CD4-positive, CD25-positive, alpha-beta regulatory T cell (primary cell): ENCODE measurements around the gene KSR1. TPM values are rescaled to one million over a fixed set of nuclear protein-coding genes. Genes with fewer than 3 reads are reported as not detected.
"Not testable (repeated sequence)": the region's sequence is repeated elsewhere in the genome, so short reads cannot be mapped to it uniquely, and the experiment has no call there.

Source experiments
- ATAC-seq, 2 donors: fragments of 150-1000 bp; cut with Tn5 transposase; one replicate each; pipeline ENCODE4 v1.10.0; 2021; ENCODE audit warnings: low read depth in 2 of 2, moderate number of reproducible peaks in 2 of 2, moderate library complexity in 1 of 2
- DNase-seq, 3 donors: peaks; one replicate each; pipeline versions ENCODE4 v3.0.0 to v3.0.0-alpha.2; 2012 to 2022; ENCODE audit warnings: mixed read lengths in 1 of 3
- H3K27ac ChIP-seq: one replicate; pipeline ENCODE4 v1.7.0; 2013; ENCODE audit warnings: mild to moderate bottlenecking, low read length; ENCODE audit not compliant: insufficient read depth, poor library complexity, severe bottlenecking
- H3K27me3 ChIP-seq: one replicate; pipeline ENCODE4 v1.7.0; 2013; ENCODE audit warnings: low read length; ENCODE audit not compliant: control insufficient read depth, insufficient read depth
- H3K36me3 ChIP-seq: one replicate; pipeline ENCODE4 v1.7.0; 2013; ENCODE audit warnings: mild to moderate bottlenecking, low read length, moderate library complexity; ENCODE audit not compliant: control insufficient read depth, insufficient read depth
- H3K4me1 ChIP-seq: 2 replicates; pipeline ENCODE4 v1.7.0; 2013; ENCODE audit warnings: mild to moderate bottlenecking, low read length; ENCODE audit not compliant: insufficient read depth, control insufficient read depth, poor library complexity, severe bottlenecking
- H3K4me3 ChIP-seq: one replicate; pipeline ENCODE4 v1.7.0; 2013; ENCODE audit warnings: low read depth, mild to moderate bottlenecking, low read length, moderate library complexity
- H3K9me3 ChIP-seq, 2 experiments: 1 replicate in 1 of 2; 2 replicates in 1 of 2; pipeline ENCODE4 v1.7.0; 2013; ENCODE audit warnings: low read length in 2 of 2, mild to moderate bottlenecking in 1 of 2, moderate library complexity in 1 of 2; ENCODE audit not compliant: control insufficient read depth in 2 of 2
- H3K27ac Mint-ChIP-seq, 3 donors: one replicate each; pipeline ENCODE4 v1.8.0; 2020 to 2022; ENCODE audit warnings: mild to moderate bottlenecking in 3 of 3, mixed read lengths in 3 of 3, moderate library complexity in 2 of 3
- H3K27me3 Mint-ChIP-seq: one replicate; pipeline ENCODE4 v1.8.0; 2022; ENCODE audit warnings: mild to moderate bottlenecking, mixed read lengths
- H3K36me3 Mint-ChIP-seq: one replicate; pipeline ENCODE4 v1.8.0; 2020; ENCODE audit warnings: mixed read lengths
- H3K4me1 Mint-ChIP-seq, 4 donors: one replicate each; pipeline ENCODE4 v1.8.0; 2020 to 2022; ENCODE audit warnings: mixed read lengths in 4 of 4, mild to moderate bottlenecking in 1 of 4
- H3K4me3 Mint-ChIP-seq, 4 donors: one replicate each; pipeline ENCODE4 v1.8.0; 2020 to 2022; ENCODE audit warnings: mild to moderate bottlenecking in 4 of 4, mixed read lengths in 4 of 4, moderate library complexity in 3 of 4
- H3K9me3 Mint-ChIP-seq, 7 donors: one replicate each; pipeline ENCODE4 v1.8.0; 2020 to 2022; ENCODE audit warnings: mixed read lengths in 7 of 7, mild to moderate bottlenecking in 3 of 7, moderate library complexity in 2 of 7
- polyA plus RNA-seq, 4 donors: library from polyadenylated mRNA; unstranded; fragments of 300-500 nt; fragmentation: Illumina TruSeq; gene quantifications; one replicate each; pipeline ENCODE4 v1.2.3, GENCODE V29; 2021
- total RNA-seq: library from RNA; stranded (reverse); gene quantifications from one replicate; pipeline ENCODE4 v1.2.3, GENCODE V29; 2022

The KSR1 gene
- total and polyA plus RNA-seq, 5 donors from 2014 or later: 1.2 to 69.5 (median 1.7) TPM

GRCh38 chr17:27667656-27668487 lies 211.6 kb downstream of the KSR1 start:
- no peaks in the 10 kb centered on the region for H3K36me3 Mint-ChIP-seq
- DNase-seq (no peak), ATAC-seq (no peak)
- H3K4me3 Mint-ChIP-seq: no peak overlapping the region
- no peaks in the 10 kb centered on the region for H3K27me3 Mint-ChIP-seq
- no peaks in the 10 kb centered on the region for H3K9me3 Mint-ChIP-seq
- H3K9me3 ChIP-seq: no peaks in the 10 kb centered on the region
- H3K27ac Mint-ChIP-seq: no peak overlapping the region
- H3K4me3 ChIP-seq: no peak overlapping the region
- H3K27ac ChIP-seq: no peak overlapping the region
- no peaks in the 10 kb centered on the region for H3K4me1 ChIP-seq
- no peaks in the 10 kb centered on the region for H3K4me1 Mint-ChIP-seq
- H3K36me3 ChIP-seq: no peaks in the 10 kb centered on the region
- H3K27me3 ChIP-seq: no peaks in the 10 kb centered on the region

GRCh38 chr17:27668488-27668823 lies 212.2 kb downstream of the KSR1 start:
- H3K36me3 ChIP-seq: no peaks in the 10 kb centered on the region
- H3K27me3 Mint-ChIP-seq: no peaks in the 10 kb centered on the region
- H3K27me3 ChIP-seq: no peaks in the 10 kb centered on the region
- no peaks in the 10 kb centered on the region for H3K4me1 ChIP-seq
- no peak overlapping the region for H3K4me3 Mint-ChIP-seq
- no peaks in the 10 kb centered on the region for H3K9me3 ChIP-seq
- H3K4me3 ChIP-seq: no peak overlapping the region
- H3K27ac ChIP-seq: no peak overlapping the region
- no peak for ATAC-seq
- no peak for DNase-seq
- H3K27ac Mint-ChIP-seq: no peak overlapping the region
- H3K4me1 Mint-ChIP-seq: no peaks in the 10 kb centered on the region
- H3K9me3 Mint-ChIP-seq: no peaks in the 10 kb centered on the region
- H3K36me3 Mint-ChIP-seq: no peaks in the 10 kb centered on the region

- Histone ChIP-seq H3K4me3 (no peak overlapping the region), H3K9me3 (no peaks in the 10 kb centered on the region), H3K27ac (no peak overlapping the region), H3K27me3 (no peaks in the 10 kb centered on the region), H3K4me1 (no peaks in the 10 kb centered on the region), H3K36me3 (no peaks in the 10 kb centered on the region)
- DNase-seq: no peak
- H3K27ac Mint-ChIP-seq: no peak overlapping the region
- no peak for ATAC-seq
- no peaks in the 10 kb centered on the region for H3K4me1 Mint-ChIP-seq
- H3K9me3 Mint-ChIP-seq: no peaks in the 10 kb centered on the region
- H3K36me3 Mint-ChIP-seq: no peaks in the 10 kb centered on the region
- no peaks in the 10 kb centered on the region for H3K27me3 Mint-ChIP-seq
- H3K4me3 Mint-ChIP-seq: no peak overlapping the region
Observed at GRCh38 chr17:27669136-27669535, 212.9 kb downstream of the KSR1 start.

- no peaks in the 10 kb centered on the region for H3K27me3 Mint-ChIP-seq
- no peak overlapping the region for H3K27ac Mint-ChIP-seq
- Histone ChIP-seq H3K9me3 (no peaks in the 10 kb centered on the region), H3K4me3 (no peak overlapping the region), H3K4me1 (no peaks in the 10 kb centered on the region), H3K27me3 (no peaks in the 10 kb centered on the region), H3K36me3 (no peaks in the 10 kb centered on the region), H3K27ac (no peak overlapping the region)
- H3K4me3 Mint-ChIP-seq: no peak overlapping the region
- DNase-seq (no peak), ATAC-seq (no peak)
- H3K36me3 Mint-ChIP-seq: no peaks in the 10 kb centered on the region
- H3K9me3 Mint-ChIP-seq: no peaks in the 10 kb centered on the region
- no peaks in the 10 kb centered on the region for H3K4me1 Mint-ChIP-seq
Observed at GRCh38 chr17:27669850-27670249, 213.6 kb downstream of the KSR1 start.

GRCh38 chr17:27670791-27671590 lies 214.7 kb downstream of the KSR1 start:
- DNase-seq: no peak
- Histone ChIP-seq H3K27me3 (no peaks in the 10 kb centered on the region), H3K4me1 (no peaks in the 10 kb centered on the region), H3K27ac (no peak overlapping the region), H3K36me3 (no peaks in the 10 kb centered on the region), H3K9me3 (no peaks in the 10 kb centered on the region), H3K4me3 (no peak overlapping the region)
- Mint-ChIP-seq H3K4me3 (no peak overlapping the region), H3K4me1 (no peaks in the 10 kb centered on the region), H3K36me3 (no peaks in the 10 kb centered on the region), H3K9me3 (peaks cover 0 to 2% (median 0%) of the 10 kb centered on the region in 7 donors), H3K27me3 (no peaks in the 10 kb centered on the region), H3K27ac (no peak overlapping the region)
- ATAC-seq: no peak

GRCh38 chr17:27671591-27671910 lies 215.3 kb downstream of the KSR1 start:
- Mint-ChIP-seq H3K27ac (no peak overlapping the region), H3K27me3 (no peaks in the 10 kb centered on the region), H3K4me1 (no peaks in the 10 kb centered on the region), H3K4me3 (no peak overlapping the region), H3K9me3 (peaks cover 0 to 2% (median 0%) of the 10 kb centered on the region in 7 donors), H3K36me3 (no peaks in the 10 kb centered on the region)
- no peak for ATAC-seq
- Histone ChIP-seq H3K27ac (no peak overlapping the region), H3K36me3 (no peaks in the 10 kb centered on the region), H3K4me3 (no peak overlapping the region), H3K9me3 (no peaks in the 10 kb centered on the region), H3K4me1 (no peaks in the 10 kb centered on the region), H3K27me3 (no peaks in the 10 kb centered on the region)
- no peak for DNase-seq

- H3K9me3 ChIP-seq, H3K4me3 ChIP-seq, ATAC-seq, H3K27ac Mint-ChIP-seq, H3K27me3 Mint-ChIP-seq, H3K4me1 ChIP-seq, H3K36me3 Mint-ChIP-seq, DNase-seq, H3K27me3 ChIP-seq, H3K4me1 Mint-ChIP-seq, H3K4me3 Mint-ChIP-seq, H3K36me3 ChIP-seq, H3K27ac ChIP-seq, H3K9me3 Mint-ChIP-seq: not testable (repeated sequence)
Observed at GRCh38 chr17:27671977-27672480, 215.8 kb downstream of the KSR1 start.
